HG02973 (cell line): ENCODE results near the gene SNRPD1.
"Not testable (repeated sequence)": the region's sequence is repeated elsewhere in the genome, so short reads cannot be mapped to it uniquely, and the experiment has no call there.

Source experiments
- ATAC-seq: cut with Tn5 transposase; IDR thresholded peaks from one replicate; pipeline ENCODE4 v1.9.1; 2021; ENCODE audit warnings: moderate library complexity; ENCODE audit not compliant: unreplicated experiment

Gene SNRPD1

GRCh38 chr18:21612125-21613039, at the start of gene SNRPD1:
Gene SNRPD1, plus strand, starts transcription at chr18:21612314. Its CDS starts 116 bp downstream, at chr18:21612430.
- peak; percentile 96 for ATAC-seq

DNA sequence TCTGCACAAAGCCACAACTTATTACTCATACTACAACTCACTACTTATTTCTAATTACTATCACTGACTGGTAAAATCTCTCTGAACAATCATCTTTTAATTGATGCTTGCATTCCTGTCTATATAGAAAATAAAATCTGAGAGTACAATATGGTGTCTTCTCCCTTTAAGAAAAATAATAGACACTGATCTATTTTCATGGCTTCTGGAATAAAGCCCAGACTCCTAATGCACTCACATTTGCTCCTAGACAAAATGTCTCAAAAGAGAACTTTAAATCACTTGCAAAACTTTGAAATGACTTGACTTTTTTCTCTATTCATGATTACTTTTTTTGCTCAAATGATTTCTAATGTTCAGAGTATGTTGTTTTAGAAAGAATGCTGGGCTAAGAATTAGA, 40.3 kb upstream of the SNRPD1 start:
- ATAC-seq, result no peak

- no peak for ATAC-seq
Observed at GRCh38 chr18:21575656-21576055, 36.5 kb upstream of the SNRPD1 start.

DNA sequence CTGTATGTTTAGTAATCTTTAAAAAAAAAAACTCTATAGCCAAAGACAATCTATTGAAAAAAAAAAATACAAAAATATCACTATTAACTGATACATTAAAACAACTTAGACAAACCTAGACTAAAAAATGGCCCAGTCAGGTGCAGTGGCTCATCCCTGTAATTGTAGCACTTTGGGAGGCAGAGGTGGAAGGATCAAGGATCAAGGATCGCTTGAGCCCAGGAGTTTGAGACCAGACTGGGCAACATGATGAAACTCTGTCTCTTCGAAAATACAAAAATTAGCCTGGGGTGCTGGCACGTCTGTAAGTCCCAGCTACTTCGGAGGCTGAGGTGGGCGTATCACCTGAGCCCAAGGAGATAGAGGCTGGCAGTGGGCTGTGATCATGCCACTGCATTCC, 27.7 kb upstream of the SNRPD1 start:
- ATAC-seq, result no peak

DNA sequence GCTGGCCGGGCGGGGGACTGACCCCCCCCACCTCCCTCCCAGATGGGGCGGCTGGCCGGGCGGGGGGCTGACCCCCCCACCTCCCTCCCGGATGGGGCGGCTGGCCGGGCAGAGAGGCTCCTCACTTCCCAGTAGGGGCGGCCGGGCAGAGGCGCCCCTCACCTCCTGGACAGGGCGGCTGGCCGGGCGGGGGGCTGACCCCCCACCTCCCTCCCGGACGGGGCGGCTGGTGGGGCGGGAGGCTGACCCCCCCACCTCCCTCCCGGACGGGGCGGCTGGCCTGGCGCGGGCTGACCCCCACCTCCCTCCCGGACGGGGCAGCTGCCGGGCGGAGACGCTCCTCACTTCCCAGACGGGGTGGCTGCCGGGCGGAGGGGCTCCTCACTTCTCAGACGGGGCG, 19.8 kb upstream of the SNRPD1 start:
- ATAC-seq, result not testable (repeated sequence)

DNA sequence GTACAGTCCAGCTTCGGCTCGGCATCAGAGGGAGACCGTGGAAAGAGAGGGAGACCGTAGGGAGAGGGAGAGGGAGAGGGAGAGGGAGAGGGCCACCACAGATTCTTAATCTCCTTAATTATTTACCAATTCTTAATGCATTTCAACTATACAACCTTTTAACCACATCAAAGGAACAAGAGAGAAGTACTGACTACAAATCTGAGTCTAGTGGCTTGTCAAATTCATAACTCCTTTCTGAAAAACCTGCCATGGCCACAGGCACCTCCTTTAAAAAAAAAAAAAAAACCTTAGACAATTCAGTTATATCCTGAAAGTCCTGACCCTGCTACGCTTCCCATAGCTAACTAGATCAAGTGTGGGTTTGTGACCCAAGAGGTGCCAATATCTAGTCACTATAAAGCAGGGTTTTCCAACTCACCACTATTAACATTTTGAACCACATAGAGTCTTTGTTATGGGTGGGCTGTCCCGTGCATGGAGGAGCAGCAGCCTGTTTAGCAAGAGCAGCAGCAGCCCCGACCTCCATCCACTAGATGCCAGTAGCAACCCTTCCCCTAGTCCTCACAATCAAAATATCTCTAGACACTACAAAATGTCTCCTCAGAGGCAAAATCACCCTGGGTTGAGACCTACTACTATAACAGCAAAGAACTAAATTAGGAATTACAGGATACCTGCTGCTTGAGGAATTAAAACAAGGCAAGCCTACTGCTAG, 18.4 kb upstream of the SNRPD1 start:
- no peak for ATAC-seq

DNA sequence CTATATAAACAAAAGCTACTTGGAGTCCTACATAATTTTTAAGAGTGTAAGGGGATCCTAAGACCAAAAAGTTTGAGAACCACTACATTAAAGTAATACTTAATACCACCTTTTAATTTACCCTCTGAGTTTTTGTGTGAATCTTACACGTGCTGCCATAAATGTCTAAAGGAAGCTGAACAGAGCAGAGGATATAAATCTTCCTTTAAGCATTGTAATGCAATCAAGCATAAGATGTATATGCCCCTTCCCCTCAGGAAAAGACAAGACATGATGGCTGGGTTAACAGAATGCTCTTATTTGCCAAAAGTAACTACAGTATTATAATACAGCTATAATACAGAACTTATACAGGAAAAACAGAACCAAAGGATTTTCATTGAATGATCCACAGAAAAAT, 14.5 kb upstream of the SNRPD1 start:
- ATAC-seq, result no peak

DNA sequence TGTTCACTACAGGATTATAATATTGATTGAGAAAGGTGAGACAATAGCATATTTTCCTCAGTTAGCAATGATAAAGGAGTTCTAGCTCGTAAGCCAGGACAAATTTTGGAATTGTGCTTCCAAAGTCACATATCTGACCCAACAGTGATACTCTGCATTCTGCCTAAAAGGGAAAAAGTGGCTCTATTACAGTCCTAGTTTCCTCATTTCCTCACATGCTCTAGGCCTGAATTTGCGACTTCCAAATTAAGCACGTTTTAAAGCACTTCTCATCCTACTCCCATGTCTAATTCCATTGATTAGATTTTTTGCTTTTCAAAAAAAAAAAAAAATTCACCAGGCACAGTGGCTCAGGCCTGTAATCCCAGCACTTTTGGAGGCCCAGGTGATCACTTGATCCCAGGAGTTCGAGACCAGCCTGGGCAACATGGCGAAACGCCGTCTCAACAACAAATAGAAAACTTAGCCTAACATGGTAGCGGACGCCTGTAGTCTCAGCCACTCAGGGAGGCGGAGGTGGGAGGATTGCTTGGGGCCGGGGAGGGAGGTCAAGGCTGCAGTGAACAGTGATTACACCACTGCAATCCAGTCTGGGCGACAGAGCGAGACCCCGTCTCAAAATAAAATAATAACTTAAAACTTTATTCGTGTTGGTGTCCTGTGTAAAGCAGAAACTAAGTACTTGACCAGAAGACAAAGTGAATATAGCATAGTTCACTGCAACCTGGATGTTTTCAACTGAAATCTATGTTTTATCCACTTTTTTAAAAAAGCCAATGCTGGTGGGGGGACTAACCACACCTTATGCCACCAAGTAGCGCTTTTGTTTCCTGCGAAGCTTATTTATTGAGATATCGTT, 13.2 kb upstream of the SNRPD1 start:
- ATAC-seq, result no peak

GRCh38 chr18:21599585-21600525, 12.3 kb upstream of the SNRPD1 start:
- peak; percentile 39 for ATAC-seq

DNA sequence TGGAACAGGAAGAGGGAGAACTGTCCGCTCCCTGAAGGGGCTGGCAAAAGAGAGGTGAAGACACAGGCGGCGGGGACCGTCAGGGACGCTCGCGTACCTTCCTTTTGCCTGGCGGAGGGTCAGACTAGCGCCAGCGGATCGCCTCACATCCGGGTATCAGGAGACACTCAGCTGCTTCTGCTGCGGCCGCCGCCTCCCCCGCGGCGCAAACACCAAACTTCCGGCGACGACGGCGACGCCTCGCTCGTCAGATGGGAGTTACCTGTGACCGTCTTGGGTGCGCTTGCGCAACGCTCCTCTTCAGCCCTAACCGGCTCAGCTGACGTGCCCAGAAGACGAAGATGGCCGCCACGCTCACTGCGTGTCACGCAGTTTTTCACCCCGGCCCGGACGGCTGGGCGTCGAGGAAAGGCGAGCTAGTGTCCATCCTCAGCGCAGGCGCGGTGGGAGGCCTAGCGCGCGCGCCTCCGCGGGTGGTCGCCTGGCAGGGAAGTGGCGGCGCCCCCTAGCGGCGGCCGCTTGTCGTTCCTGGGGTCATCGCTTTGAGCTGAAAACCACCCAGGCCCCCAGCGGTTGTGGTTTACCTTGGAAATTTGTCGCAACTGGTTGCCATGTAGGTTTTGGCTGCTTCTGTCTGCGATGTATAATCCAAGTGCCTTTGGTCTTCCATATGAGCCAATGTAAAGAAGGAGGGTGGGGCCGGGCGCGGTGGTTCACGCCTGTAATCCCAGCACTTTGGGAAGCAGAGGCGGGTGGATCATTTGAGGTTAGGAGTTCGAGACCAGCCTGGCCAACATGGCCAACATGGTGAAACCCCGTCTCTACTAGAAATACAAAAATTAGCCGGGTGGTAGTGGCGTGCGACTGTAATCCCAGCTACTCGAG, 11.3 kb upstream of the SNRPD1 start, which contains the start of gene ESCO1:
Gene ESCO1 (minus strand): TSS at position 179 of the 885 bp plus-strand sequence. CDS start 25,861 bp downstream, outside the sequence.
- peak; percentile 83 for ATAC-seq

DNA sequence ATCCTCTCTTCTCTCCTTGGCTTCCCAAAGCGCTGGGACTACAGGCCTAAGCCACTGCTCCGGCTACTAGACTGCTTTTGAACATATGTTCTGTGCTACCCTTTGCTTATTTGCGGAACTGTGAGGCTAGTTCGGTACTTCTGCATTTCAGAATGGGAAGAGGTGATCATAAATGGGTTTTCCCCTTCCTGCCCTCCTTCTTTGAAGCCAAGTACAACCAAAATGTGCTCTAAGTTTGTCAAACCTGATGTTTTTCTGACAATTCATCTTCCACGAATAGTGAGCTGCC, 9.9 kb upstream of the SNRPD1 start:
- ATAC-seq, result no peak

GRCh38 chr18:21604671-21605070, 7.4 kb upstream of the SNRPD1 start:
- ATAC-seq, result no peak

- ATAC-seq, result no peak
Observed at GRCh38 chr18:21605213-21605612, 6.9 kb upstream of the SNRPD1 start.

- not testable (repeated sequence) for ATAC-seq
Observed at GRCh38 chr18:21611401-21612124, 551 bp upstream of the SNRPD1 start.

- ATAC-seq, result not testable (repeated sequence)
Observed at GRCh38 chr18:21621640-21622039, 9.5 kb downstream of the SNRPD1 start.

DNA sequence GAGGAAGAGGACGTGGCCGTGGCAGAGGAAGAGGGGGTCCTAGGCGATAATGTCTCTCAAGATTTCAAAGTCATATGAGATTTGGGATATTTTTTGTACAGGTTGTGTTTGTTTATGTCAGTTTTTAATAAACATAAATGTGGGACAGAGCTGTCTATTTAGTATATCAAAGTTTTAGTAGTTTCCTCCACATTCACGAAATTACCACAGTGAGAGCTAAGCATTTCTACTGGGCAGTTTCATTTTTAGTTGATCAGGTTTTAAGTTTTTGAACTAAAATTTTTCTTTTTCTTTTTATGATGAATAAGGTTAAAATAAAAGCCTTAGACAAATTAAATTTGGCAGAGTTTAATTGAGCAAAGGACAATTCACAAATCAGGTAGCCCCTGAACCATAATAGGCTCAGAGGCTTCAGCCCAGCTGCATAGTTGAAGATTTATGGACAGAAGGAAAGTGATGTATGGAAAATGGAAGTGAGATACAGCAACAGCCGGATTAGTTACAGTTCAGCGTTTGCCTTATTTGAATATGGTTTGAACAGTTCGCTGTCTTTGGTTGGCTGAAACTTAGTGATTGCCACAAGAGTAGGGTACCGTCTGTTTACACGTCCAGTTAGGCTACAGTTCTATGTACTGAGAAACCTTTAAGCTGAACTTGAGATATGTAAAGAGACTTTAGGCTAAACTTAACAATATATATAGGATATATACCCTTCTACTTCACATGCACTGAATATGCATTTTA, 17.1 kb downstream of the SNRPD1 start:
- peak; percentile 88 for ATAC-seq

- no peak for ATAC-seq
Observed at GRCh38 chr18:21632393-21632792, 20.3 kb downstream of the SNRPD1 start.
